ENCODE results near the gene CBLL1. TPM values are rescaled to one million over a fixed set of nuclear protein-coding genes. Genes with fewer than 3 reads are reported as not detected.

CBLL1 gene
- total RNA-seq, 3 donors from 2014 or later (not counting 1 experiment from before 2014, with no cell fraction given), result 62.7 to 85.8 (median 82.0) TPM

GRCh38 chr7:107746006-107746405 lies 2.1 kb downstream of the CBLL1 start:
- peak overlapping the region; percentile 96 for H3K4me3 Mint-ChIP-seq
- no peak overlapping the region for H3K4me3 ChIP-seq (ENCODE audit: low read length)
- H3K27me3 Mint-ChIP-seq (ENCODE audit: low read depth in 2 of 2), result no peaks in the 10 kb centered on the region
- no peak for DNase-seq
- TF ChIP-seq CTCF (IDR thresholded peaks at IDR 0.05), result no peak
- no peaks in the 10 kb centered on the region for H3K9me3 Mint-ChIP-seq
- no peak for ATAC-seq
- H3K27ac ChIP-seq (ENCODE audit: low read length), result peak overlapping the region; percentile 12
- H3K4me1 Mint-ChIP-seq, result peaks cover 49 to 55% of the 10 kb centered on the region in 2 donors
- peak overlapping the region; percentile 100 for H3K27ac Mint-ChIP-seq
- peaks cover 18% of the 10 kb centered on the region for H3K36me3 ChIP-seq (ENCODE audit: control insufficient read depth, insufficient read depth, low read length)
- H3K9me3 ChIP-seq (ENCODE audit: control insufficient read depth, insufficient read depth, low read length), result no peaks in the 10 kb centered on the region
- peaks cover 15% of the 10 kb centered on the region for H3K4me1 ChIP-seq (ENCODE audit: control insufficient read depth, insufficient read depth, low read length)
- WGBS (ENCODE audit: insufficient coverage), result 100% methylated on average over 2 of the region's 3 CpGs
- H3K27me3 ChIP-seq (ENCODE audit: control insufficient read depth, insufficient read depth, low read length), result no peaks in the 10 kb centered on the region
- intact Hi-C loops (cut with micrococcal nuclease), result loop anchor here (10.0 kb wide), 2 partner anchors 881 to 1461 kb away; partner anchors contain the start of genes NAMPT and PIK3CG
- peaks cover 6% of the 10 kb centered on the region for H3K36me3 Mint-ChIP-seq

- no peaks in the 10 kb centered on the region for H3K27me3 ChIP-seq (ENCODE audit: control insufficient read depth, insufficient read depth, low read length)
- H3K36me3 Mint-ChIP-seq, result peaks cover 14% of the 10 kb centered on the region
- peaks cover 29 to 32% of the 10 kb centered on the region in 2 donors for H3K4me1 Mint-ChIP-seq
- H3K27ac Mint-ChIP-seq, result peak overlapping the region in 1 of 2 donors; percentile 22
- no peak for DNase-seq
- H3K27ac ChIP-seq (ENCODE audit: low read length), result no peak overlapping the region
- H3K36me3 ChIP-seq (ENCODE audit: control insufficient read depth, insufficient read depth, low read length), result peaks cover 64% of the 10 kb centered on the region
- no peaks in the 10 kb centered on the region for H3K9me3 Mint-ChIP-seq
- intact Hi-C loops (cut with micrococcal nuclease), result no loop called here
- H3K4me1 ChIP-seq (ENCODE audit: control insufficient read depth, insufficient read depth, low read length), result no peaks in the 10 kb centered on the region
- 99% methylated on average over 6 of the region's 7 CpGs for WGBS (ENCODE audit: insufficient coverage)
- no peak overlapping the region for H3K4me3 Mint-ChIP-seq
- TF ChIP-seq CTCF (IDR thresholded peaks at IDR 0.05), result no peak
- H3K4me3 ChIP-seq (ENCODE audit: low read length), result no peak overlapping the region
- ATAC-seq, result no peak
- no peaks in the 10 kb centered on the region for H3K9me3 ChIP-seq (ENCODE audit: control insufficient read depth, insufficient read depth, low read length)
- no peaks in the 10 kb centered on the region for H3K27me3 Mint-ChIP-seq (ENCODE audit: low read depth in 2 of 2)
These were observed 7.2 kb downstream of the CBLL1 start for GRCh38 chr7:107751113-107751512.

- Histone ChIP-seq H3K9me3 (ENCODE audit: control insufficient read depth, insufficient read depth, low read length) (no peaks in the 10 kb centered on the region), H3K4me1 (ENCODE audit: control insufficient read depth, insufficient read depth, low read length) (no peaks in the 10 kb centered on the region), H3K27ac (ENCODE audit: low read length) (no peak overlapping the region), H3K27me3 (ENCODE audit: control insufficient read depth, insufficient read depth, low read length) (no peaks in the 10 kb centered on the region), H3K36me3 (ENCODE audit: control insufficient read depth, insufficient read depth, low read length) (peaks cover 91% of the 10 kb centered on the region), H3K4me3 (ENCODE audit: low read length) (no peak overlapping the region)
- Mint-ChIP-seq H3K27ac (peak overlapping the region in 1 of 2 donors; percentile 13), H3K36me3 (peaks cover 31% of the 10 kb centered on the region), H3K9me3 (no peaks in the 10 kb centered on the region), H3K4me1 (peaks cover 24 to 31% of the 10 kb centered on the region in 2 donors), H3K4me3 (no peak overlapping the region), H3K27me3 (ENCODE audit: low read depth in 2 of 2) (no peaks in the 10 kb centered on the region)
- TF ChIP-seq CTCF (IDR thresholded peaks at IDR 0.05), result no peak
- DNase-seq, result peak in 1 of 2 donors; percentile 23
- intact Hi-C loops (cut with micrococcal nuclease), result no loop called here
- no peak for ATAC-seq
- WGBS (ENCODE audit: insufficient coverage), result 88% methylated on average over 1 of the region's 2 CpGs
These were observed 10.7 kb downstream of the CBLL1 start for GRCh38 chr7:107754642-107755041.

- H3K9me3 Mint-ChIP-seq, result no peaks in the 10 kb centered on the region
- ATAC-seq (peak in 1 of 3 donors; percentile 47), DNase-seq (no peak)
- WGBS (ENCODE audit: insufficient coverage), result 100% methylated on average over 1 of the region's 1 CpG
- Histone ChIP-seq H3K36me3 (ENCODE audit: control insufficient read depth, insufficient read depth, low read length) (peaks cover 79% of the 10 kb centered on the region), H3K27me3 (ENCODE audit: control insufficient read depth, insufficient read depth, low read length) (no peaks in the 10 kb centered on the region), H3K9me3 (ENCODE audit: control insufficient read depth, insufficient read depth, low read length) (no peaks in the 10 kb centered on the region), H3K27ac (ENCODE audit: low read length) (no peak overlapping the region), H3K4me1 (ENCODE audit: control insufficient read depth, insufficient read depth, low read length) (no peaks in the 10 kb centered on the region), H3K4me3 (ENCODE audit: low read length) (no peak overlapping the region)
- no peaks in the 10 kb centered on the region for H3K27me3 Mint-ChIP-seq (ENCODE audit: low read depth in 2 of 2)
- peaks cover 17% of the 10 kb centered on the region for H3K36me3 Mint-ChIP-seq
- peaks cover 10 to 11% of the 10 kb centered on the region in 2 donors for H3K4me1 Mint-ChIP-seq
- intact Hi-C loops (cut with micrococcal nuclease), result no loop called here
- no peak for TF ChIP-seq CTCF (IDR thresholded peaks at IDR 0.05)
- peak overlapping the region; percentile 28 to 49 for H3K27ac Mint-ChIP-seq
- peak overlapping the region; percentile 2 for H3K4me3 Mint-ChIP-seq
These were observed 14.7 kb downstream of the CBLL1 start for GRCh38 chr7:107758667-107759066.

Data from natural killer cell (primary cell).